ENCODE results near the gene UBXN4.
"Not testable (repeated sequence)": the region's sequence is repeated elsewhere in the genome, so short reads cannot be mapped to it uniquely, and the experiment has no call there.

UBXN4 gene

GRCh38 chr2:135741395-135742324, at the start of gene UBXN4:
UBXN4 (plus strand) TSS chr2:135741855; CDS start chr2:135741930, 75 bp downstream.
- DNase-seq: peak; percentile 97

- DNase-seq: no peak
Observed at GRCh38 chr2:135694711-135695110, 46.9 kb upstream of the UBXN4 start.

GRCh38 chr2:135698838-135699237, 42.8 kb upstream of the UBXN4 start:
- no peak for DNase-seq

DNA sequence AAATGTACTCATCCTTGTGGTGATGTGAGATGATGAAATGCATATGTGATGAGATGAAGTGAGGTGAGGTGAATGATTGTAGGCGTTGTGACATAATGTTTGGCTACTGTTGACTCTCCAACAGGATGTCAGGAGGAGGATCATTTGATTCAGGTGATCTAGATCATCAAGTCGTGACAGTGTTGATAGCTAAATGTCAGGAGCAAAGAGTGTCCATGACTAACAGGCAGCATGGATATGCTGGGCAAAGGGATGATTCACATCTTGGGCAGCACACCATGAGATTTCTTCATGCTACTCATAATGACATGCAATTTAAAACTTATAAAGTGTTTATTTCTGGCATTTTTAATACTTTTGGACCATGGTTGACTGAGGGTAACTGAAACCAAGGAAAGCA, 40.2 kb upstream of the UBXN4 start:
- no peak for DNase-seq

DNA sequence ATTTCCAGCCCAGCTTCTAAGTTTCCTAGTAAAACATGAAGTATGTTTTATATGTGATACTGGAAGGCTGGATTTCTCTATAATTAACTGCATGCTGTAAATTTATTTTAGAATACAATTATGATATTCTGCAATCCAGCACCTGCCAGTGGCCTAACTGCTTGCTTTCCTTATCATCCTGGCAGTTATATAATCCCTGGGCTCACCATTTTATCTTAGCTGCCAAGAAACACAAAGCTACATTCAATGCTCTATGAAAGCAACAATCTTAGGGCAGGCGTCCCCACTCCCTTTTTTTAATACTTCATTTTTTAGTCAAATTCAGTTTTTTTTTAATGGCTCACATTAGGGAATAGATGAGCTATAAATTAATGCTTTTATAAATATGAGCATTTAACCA, 38.4 kb upstream of the UBXN4 start:
- DNase-seq: no peak

DNA sequence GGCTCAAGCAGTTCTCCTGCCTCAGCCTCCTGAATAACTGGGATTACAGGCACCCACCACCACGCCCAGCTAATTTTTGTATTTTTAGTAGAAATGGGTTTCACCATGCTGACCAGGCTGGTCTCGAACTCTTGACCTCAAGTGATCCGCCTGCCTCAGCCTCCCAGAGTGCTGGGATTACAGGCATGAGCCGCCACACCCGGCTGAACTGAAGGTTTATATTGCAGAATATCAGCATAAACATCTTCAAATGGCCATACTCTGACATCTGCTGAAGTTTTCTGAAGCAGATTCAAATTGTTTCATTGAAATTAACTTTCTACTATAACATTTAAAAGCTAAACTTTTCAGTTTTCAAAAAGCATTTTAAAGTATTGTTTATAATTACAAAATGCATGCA, 37.6 kb upstream of the UBXN4 start:
- not testable (repeated sequence) for DNase-seq

DNA sequence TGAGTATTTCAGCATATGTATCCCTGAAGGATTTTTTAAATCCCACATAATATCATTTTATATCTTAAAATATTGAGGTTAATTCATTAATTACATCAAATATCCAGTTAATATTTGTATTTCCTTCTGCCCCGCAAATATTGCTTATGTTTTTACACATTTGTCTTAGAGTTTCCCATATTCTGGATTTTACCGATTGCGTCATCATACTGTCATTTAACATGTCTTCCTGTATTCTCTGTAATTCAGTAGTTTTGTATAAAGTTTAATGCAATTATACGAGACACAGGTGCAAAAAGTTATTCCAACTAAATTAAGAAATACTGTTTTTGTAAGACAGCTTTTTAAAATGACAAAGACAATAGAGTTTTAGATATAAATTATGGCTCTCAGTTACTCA, 33.5 kb upstream of the UBXN4 start:
- no peak for DNase-seq

DNA sequence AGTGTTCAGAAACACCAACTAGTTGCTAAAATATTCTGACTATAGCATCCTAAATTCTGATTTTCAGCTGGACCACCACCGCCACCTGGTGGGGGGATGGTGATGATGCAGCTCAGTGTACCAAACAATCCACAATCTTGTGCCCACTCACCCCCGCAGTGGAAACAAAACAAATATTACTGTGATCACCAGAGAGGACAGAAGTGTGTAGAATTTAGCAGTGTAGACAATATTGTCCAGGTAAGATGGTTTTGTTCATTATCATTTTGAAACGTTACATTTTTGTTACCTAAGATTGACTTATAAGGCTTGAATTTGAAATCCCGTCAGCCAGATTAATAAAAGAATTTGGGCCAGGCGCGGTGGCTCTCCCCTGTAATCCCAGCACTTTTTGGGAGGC, 31.7 kb upstream of the UBXN4 start:
- peak; percentile 71 for DNase-seq

- DNase-seq: not testable (repeated sequence)
Observed at GRCh38 chr2:135715086-135715485, 26.6 kb upstream of the UBXN4 start.

DNA sequence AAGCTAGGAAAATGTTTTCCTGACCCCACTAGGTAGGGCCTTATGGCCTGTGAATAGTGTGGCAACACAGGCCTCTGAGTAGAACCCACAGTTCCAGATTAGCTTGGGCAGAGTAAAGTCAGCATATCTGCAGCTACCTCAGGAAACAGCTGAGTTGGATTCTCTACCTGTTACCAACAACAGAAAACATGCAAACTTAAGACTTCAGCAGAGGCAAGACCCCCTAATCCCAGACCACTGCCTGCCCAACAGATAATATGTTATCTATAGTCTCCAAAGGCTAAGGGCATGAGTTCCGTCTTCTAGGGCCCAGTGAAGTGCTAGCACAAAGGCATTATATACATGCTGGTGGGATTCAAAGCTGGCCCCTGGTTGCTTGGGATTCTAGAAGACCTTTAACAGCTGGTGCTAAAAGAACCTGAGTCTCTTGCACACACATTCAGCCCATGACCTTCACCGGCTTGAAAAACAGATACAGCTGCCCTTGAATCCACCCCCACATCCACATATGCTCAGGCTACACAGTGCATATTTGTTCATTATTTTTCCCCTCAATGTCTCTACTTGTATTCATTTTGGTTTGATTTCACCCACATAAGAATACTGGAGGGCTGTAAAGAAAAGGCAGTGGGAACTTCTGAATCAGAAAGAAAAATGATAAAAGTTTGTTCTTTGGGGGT, 13.5 kb upstream of the UBXN4 start:
- DNase-seq: no peak

GRCh38 chr2:135732561-135732960, 9.1 kb upstream of the UBXN4 start:
- DNase-seq: no peak

DNA sequence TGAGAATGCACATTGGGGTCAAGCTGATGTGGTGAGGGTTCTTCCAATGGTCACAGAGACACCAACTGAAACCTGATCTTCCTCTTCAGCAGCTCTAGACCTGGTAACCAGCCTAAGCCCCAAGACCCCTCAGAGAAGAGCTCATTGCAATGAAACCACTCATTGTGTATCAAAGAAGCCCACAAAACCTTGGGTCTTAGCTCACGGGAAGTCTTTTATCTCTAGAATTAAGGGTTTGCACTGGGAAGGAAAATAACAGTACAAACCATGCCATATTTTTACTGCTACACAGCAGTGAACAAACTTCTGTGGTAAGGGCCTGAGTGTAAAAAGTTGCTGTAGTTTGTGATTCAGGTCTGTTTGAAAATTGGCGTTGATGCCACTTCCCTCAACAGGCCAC, 8.6 kb upstream of the UBXN4 start:
- no peak for DNase-seq

DNA sequence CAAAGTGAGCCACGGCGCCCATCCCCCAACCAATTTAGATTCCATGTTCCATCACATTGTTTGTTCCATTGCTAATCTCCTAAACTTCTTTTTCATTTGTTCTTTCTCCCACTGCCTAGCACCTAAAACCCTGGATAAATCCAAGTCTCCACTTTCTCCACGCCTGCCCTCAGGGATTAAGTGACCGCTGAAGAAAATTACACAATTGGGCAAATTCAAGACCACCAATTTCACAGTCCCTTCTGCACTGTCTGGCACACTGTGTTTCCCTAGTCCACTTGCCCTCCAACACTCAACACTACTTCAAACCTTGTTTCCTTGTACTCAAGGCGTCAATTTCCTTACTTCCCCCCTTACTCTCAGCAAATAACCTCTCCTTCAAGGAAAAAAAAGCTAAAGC, 5.1 kb upstream of the UBXN4 start:
- no peak for DNase-seq

DNA sequence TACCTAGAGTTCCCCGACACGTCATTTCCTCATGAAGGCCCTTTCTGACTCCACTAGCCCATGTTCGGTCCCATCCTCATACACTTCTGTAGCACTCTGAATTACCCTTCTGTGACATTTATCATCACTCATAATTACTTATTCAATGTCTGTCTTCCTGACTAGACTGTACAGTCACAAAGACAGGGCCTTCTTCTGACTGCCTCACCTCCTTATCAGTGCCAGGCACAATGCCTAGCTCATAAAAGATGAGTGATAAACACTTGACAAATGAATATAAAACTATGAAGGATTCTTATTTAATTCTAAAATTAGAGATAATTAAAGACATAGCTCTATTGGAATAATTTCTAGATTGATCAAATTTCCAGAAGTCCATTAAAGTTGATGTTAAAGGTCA, 1.4 kb upstream of the UBXN4 start:
- no peak for DNase-seq

- DNase-seq: no peak
Observed at GRCh38 chr2:135741043-135741394, 636 bp upstream of the UBXN4 start.

GRCh38 chr2:135742325-135742757, 686 bp downstream of the UBXN4 start:
- peak; percentile 63 for DNase-seq

- DNase-seq: no peak
Observed at GRCh38 chr2:135743860-135744259, 2.2 kb downstream of the UBXN4 start.

- DNase-seq: peak; percentile 40
Observed at GRCh38 chr2:135744760-135745314, 3.2 kb downstream of the UBXN4 start.

GRCh38 chr2:135745545-135745944, 3.9 kb downstream of the UBXN4 start:
- DNase-seq: no peak

DNA sequence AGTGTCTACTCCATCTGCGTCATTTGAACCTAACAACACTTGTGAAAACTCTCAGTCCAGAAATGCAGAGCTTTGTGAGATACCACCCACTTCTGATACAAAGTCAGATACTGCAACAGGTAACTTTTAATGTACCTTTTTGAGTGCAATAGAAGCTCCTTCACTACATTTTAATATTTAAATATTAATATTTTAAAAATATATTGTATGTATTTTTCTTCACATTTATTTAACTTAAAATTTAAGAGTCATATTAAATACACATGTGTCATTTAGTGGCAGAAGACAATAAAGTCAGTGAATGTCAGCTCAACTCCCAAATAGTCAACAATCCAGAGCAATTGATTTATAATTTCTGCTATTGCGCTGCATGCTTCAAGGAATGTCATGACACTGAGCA, 13.9 kb downstream of the UBXN4 start:
- DNase-seq: no peak

- DNase-seq: no peak
Observed at GRCh38 chr2:135756692-135757091, 15.0 kb downstream of the UBXN4 start.

- no peak for DNase-seq
Observed at GRCh38 chr2:135762022-135762421, 20.4 kb downstream of the UBXN4 start.

GRCh38 chr2:135762530-135762929, 20.9 kb downstream of the UBXN4 start:
- DNase-seq: no peak

- DNase-seq: no peak
Observed at GRCh38 chr2:135768863-135769262, 27.2 kb downstream of the UBXN4 start.

All from CD4-positive, alpha-beta T cell treated with Interleukin-12 subunit alpha and Interleukin-12 subunit beta, for 1 hour (primary cell).